GM18909 (cell line): ENCODE measurements around the gene SFXN3.

Experiments
- ATAC-seq: cut with Tn5 transposase; IDR thresholded peaks from one replicate; pipeline ENCODE4 v1.9.1; 2021; ENCODE audit warnings: mild to moderate bottlenecking; ENCODE audit not compliant: unreplicated experiment, poor library complexity

SFXN3 gene

DNA sequence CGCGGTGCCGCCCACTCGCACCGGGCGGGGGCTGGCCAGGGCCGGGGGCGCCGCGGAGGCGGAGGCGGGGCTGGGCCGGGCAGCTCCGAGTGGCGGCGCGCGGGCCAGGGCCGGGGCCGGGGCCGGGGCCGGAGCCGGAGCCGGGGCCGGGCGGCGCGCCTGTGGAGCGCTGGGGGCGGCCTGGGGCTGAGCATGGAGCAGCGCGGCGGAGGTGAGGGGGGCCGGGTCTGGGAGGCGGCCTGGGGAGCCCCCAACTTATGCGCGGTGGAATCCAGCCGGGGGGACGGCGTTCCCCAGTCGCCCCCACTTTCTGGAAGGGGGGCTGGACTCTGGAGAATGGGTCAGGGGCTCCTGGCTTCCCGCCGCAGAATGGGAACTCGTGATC is 31.3 kb upstream of the SFXN3 start, which contains the start of gene LZTS2:
LZTS2 (plus strand) TSS at position 67 of the 385 bp plus-strand sequence. CDS start 2,731 bp downstream, outside the sequence.
- ATAC-seq = no peak

- no peak for ATAC-seq
These were observed 30.7 kb upstream of the SFXN3 start for GRCh38 chr10:101000127-101000914.

DNA sequence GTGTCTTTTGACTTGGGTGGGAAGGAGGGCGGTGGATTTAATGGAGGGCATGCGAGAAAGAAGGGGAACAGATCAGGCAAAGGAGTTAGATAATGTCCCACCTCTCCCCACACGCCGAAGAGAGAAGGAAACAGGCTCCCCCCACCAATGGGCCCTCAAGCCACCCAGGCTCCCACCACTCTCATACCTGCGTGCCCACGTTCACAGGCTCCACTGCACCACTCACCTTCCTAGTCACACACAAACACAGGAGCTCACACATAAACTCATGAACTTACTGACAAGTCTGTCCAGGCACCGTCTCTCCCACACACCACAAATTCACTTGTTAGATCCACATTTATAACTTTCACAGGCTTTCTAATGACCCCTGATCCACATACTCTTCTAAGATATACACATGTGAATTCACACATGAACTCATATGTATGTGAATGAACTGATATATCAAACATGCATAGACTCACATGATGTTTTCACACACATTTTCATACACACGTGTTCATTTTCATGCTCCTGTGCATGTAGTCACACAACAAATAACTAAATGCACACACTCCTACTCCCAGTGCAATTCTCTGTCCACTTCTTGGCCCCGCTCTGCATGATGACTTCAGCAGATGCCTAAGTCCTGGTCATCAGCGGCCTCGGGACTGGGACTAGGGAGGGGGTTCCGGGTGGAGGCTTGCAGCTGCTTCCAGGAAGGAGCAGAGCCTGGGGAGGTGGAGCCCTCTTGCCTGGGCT is 29.9 kb upstream of the SFXN3 start:
- no peak for ATAC-seq

DNA sequence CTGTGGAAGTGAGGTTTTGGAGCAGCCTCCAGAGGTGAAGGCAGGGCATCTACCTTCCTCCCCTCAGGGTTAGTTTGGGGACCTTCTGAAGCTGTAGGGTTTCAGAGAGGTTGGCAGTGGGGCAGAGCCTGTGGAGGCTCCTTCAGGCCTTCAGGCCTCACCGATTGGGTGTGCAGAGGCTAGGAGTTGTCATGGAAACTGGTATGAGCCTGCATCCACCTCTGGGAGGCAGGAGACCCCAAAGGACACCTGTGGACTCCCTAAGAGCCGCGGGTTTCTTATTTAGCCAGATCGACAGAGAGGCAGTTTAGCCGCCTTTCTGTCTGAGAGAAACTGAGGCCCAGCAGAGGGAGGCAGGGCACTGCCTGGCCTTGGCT is 29.4 kb upstream of the SFXN3 start:
- ATAC-seq = no peak

DNA sequence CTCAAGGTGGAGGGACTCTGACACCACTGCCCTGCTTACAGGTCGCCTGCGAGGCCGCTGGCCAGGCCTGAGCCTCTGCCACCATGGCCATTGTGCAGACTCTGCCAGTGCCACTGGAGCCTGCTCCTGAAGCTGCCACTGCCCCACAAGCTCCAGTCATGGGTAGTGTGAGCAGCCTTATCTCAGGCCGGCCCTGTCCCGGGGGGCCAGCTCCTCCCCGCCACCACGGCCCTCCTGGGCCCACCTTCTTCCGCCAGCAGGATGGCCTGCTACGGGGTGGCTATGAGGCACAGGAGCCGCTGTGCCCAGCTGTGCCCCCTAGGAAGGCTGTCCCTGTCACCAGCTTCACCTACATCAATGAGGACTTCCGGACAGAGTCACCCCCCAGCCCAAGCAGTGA is 28.6 kb upstream of the SFXN3 start:
- ATAC-seq = no peak

- no peak for ATAC-seq
These were observed 27.3 kb upstream of the SFXN3 start for GRCh38 chr10:101003639-101004206.

- ATAC-seq = no peak
These were observed 25.7 kb upstream of the SFXN3 start for GRCh38 chr10:101005361-101005760.

DNA sequence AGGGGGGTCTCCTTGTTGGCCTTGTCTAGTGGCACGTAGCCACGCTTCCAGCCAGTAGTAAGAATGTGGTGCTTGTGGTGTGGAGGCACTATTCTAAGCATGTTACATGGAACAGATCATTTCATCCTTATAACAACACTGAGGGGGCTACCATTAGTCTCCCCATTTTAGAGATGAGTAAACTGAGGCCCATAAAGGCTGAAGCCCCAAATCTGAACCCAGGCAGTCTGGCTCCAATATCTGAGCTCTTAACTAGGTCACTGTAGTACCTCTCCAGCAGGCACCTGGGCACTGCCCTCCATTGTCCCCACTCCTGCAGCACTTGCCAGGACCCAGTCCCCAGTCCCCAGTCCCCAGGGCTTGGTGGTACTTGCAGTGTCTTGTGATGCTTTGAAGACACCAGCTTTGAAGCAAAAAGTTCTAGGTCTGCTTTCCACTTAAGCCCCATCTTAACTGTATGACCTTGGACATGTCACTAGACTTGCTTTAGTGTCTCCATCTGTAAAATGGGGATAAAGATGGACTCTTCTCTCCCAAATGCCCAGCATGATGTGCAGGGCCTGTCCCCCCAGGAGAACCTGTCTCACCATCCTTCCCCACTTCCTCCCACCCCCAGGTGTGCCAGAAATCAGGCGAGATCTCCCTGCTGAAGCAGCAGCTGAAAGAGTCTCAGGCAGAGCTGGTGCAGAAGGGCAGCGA is 25.0 kb upstream of the SFXN3 start:
- no peak for ATAC-seq

DNA sequence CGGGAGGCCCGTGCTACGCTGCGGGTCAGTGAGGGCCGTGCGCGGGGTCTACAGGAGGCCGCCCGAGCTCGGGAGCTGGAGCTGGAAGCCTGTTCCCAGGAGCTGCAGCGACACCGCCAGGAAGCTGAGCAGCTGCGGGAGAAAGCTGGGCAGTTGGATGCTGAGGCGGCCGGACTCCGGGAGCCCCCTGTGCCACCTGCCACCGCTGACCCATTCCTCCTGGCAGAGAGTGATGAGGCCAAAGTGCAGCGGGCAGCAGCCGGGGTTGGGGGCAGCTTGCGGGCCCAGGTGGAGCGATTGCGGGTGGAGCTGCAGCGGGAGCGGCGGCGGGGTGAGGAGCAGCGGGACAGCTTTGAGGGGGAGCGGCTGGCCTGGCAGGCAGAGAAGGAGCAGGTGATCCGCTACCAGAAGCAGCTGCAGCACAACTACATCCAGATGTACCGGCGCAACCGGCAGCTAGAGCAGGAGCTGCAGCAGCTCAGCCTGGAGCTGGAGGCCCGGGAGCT is 24.4 kb upstream of the SFXN3 start:
- ATAC-seq = no peak

DNA sequence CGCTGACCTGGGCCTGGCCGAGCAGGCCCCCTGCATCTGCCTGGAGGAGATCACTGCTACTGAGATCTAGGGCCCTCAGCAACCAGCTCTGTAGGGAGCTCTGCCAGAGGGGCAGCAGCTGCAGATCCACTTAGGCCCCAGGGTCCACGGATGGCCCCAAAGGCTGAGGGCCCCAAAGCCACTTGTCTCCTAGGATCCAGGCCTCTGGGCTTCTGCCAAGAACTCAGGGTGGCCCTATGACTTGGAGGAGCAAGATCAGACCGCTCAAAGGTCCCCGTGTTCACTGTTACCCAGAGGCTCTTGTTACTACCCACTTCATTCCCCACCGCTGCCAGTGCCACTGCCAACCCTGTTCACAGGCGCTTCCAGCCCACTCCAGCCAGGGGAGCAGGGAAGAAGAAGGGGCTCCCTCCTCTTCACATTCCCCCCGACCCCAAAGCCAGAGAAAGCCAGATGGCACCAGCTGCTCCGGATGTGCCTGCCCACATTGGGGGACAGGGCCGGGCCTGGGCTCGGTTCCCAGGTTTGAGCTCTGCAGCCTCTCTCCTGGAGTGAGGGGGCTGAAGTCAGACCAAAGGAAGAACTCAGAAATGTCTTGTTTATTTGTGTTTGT is 23.8 kb upstream of the SFXN3 start:
- ATAC-seq = no peak

- ATAC-seq = no peak
These were observed 22.9 kb upstream of the SFXN3 start for GRCh38 chr10:101007915-101008822.

DNA sequence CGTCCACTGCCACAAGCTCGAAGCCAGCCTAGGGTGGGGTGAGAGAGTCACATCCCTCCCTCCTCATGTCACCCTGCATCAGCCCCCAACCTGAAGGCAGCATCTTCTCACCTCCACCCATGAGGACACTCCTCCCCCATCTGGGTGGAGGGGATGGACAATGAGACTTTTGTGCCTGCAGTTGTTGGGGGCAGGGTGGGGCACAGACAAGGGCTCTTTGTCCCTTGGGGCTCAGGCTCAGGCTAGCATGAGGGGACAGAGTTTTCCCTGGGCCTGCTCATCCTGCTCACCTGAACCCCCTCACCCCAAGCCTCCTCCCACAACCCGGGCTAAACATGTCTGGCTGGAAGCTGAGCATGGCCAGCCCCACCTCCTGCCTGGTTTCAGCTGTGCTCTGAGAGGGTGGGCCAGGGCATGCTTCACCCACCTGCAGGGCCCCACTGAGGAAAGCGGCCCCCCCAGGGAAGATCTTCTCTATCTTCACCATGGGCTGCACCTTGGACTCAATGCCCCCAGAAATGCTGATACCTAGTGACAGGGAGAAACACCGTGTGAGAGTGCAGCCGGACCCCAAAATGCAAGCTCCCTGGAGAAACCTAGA is 22.1 kb upstream of the SFXN3 start:
- ATAC-seq = no peak

DNA sequence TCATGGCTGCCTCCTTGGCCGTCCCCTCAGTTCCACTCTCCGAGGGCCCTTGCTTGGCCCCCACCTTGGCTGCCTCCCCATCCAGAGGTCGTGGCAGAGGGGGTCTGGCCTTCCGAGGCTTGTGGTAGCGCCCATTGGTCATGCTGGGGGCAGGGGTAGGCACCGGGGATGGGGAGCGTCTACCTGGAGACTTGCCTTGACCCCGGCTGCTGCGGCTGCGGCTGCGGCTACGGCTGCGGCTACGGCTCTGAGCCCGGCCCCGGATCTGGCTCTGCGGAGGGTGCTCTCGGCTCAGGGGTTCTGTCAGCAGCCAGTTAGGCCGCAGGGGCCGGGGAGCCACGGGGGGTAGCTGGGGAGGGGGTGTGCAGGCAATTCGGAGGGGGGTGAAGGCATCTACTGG is 20.7 kb upstream of the SFXN3 start:
- no peak for ATAC-seq

GRCh38 chr10:101011517-101012423 is 19.3 kb upstream of the SFXN3 start:
- no peak for ATAC-seq

- ATAC-seq = peak; percentile 76
These were observed 18.3 kb upstream of the SFXN3 start for GRCh38 chr10:101012525-101013364.

GRCh38 chr10:101013365-101013825 is 17.6 kb upstream of the SFXN3 start:
- ATAC-seq = no peak
